IMR-90 (cell line): ENCODE data around the gene DCAF17. TPM values are rescaled to one million over a fixed set of nuclear protein-coding genes. Genes with fewer than 3 reads are reported as not detected.

Experiments used
- ATAC-seq: fragments of 200-7000 bp; cut with Tn5 transposase; 2 replicates; pipeline ENCODE4 v1.9.1; 2020; ENCODE audit warnings: low read depth, mild to moderate bottlenecking, moderate library complexity
- BruUV-seq: library from RNA; stranded (reverse); fragments of 400-500 nt; replicated peaks from 2 replicates; lab custom pipeline; 2021; lab: Mats Ljungman, UMichigan
- CTCF ChIA-PET: fragments of 300-600 bp; formaldehyde crosslinking; extraction: SDS; loops from one replicate; lab custom pipeline; 2021; ENCODE audit warnings: antibody characterized with exemption; lab: Yijun Ruan, JAX
- POLR2A ChIA-PET: fragments of 300-600 bp; sonication (Branson Sonifier 250); formaldehyde crosslinking; loops from one replicate; lab custom pipeline; 2022; ENCODE audit warnings: antibody characterized with exemption; ENCODE audit not compliant: unreplicated experiment; lab: Charles Lee
- DNase-seq: peaks from one replicate; pipeline ENCODE4 v3.0.0; 2013
- H2AFZ ChIP-seq: replicated peaks from 2 replicates; pipeline ENCODE3; 2013; ENCODE audit warnings: low read length, mild to moderate bottlenecking; ENCODE audit not compliant: poor library complexity
- H2AK5ac ChIP-seq: 2 replicates; pipeline ENCODE4 v1.6.1; 2013; ENCODE audit warnings: low read depth, low read length, inconsistent platforms
- H2AK9ac ChIP-seq: replicated peaks from 2 replicates; pipeline ENCODE3; 2013; ENCODE audit warnings: mild to moderate bottlenecking, low read depth, low read length, moderate library complexity; ENCODE audit not compliant: poor library complexity
- H2BK120ac ChIP-seq: 2 replicates; pipeline ENCODE4 v1.6.1; 2013; ENCODE audit warnings: low read depth, low read length, inconsistent platforms
- H2BK15ac ChIP-seq: 3 replicates; pipeline ENCODE4 v1.6.1; 2013; ENCODE audit warnings: low read depth, low read length, inconsistent platforms
- H2BK20ac ChIP-seq: 2 replicates; pipeline ENCODE4 v1.6.1; 2013; ENCODE audit warnings: low read depth, mild to moderate bottlenecking, inconsistent platforms, low read length, moderate library complexity
- H2BK5ac ChIP-seq: 2 replicates; pipeline ENCODE4 v1.6.1; 2013; ENCODE audit warnings: mild to moderate bottlenecking, low read depth, low read length, inconsistent platforms; ENCODE audit not compliant: poor library complexity, severe bottlenecking
- H3K14ac ChIP-seq: replicated peaks from 2 replicates; pipeline ENCODE4 v1.6.1; 2013; ENCODE audit warnings: low read depth, low read length, inconsistent platforms
- H3K18ac ChIP-seq: 2 replicates; pipeline ENCODE4 v1.6.1; 2013; ENCODE audit warnings: low read depth, low read length, control low read depth
- H3K23ac ChIP-seq: 2 replicates; pipeline ENCODE4 v1.6.1; 2013; ENCODE audit warnings: low read depth, low read length, inconsistent platforms
- H3K27ac ChIP-seq: 2 replicates; pipeline ENCODE4 v1.5.1; 2013; ENCODE audit warnings: mild to moderate bottlenecking, control low read depth, low read length; ENCODE audit not compliant: insufficient read depth
- H3K27me3 ChIP-seq: 2 replicates; pipeline ENCODE4 v1.6.1; 2013; ENCODE audit warnings: low read length; ENCODE audit not compliant: control insufficient read depth, insufficient read depth
- H3K36me3 ChIP-seq: 2 replicates; pipeline ENCODE4 v1.6.1; 2013; ENCODE audit warnings: low read length, mixed read lengths; ENCODE audit not compliant: control insufficient read depth, insufficient read depth
- H3K4ac ChIP-seq: 2 replicates; pipeline ENCODE4 v1.6.1; 2013; ENCODE audit warnings: low read depth, low read length, inconsistent platforms
- H3K4me1 ChIP-seq: 2 replicates; pipeline ENCODE4 v1.6.1; 2013; ENCODE audit warnings: low read length, mixed read lengths; ENCODE audit not compliant: control insufficient read depth, insufficient read depth
- H3K4me2 ChIP-seq: 2 replicates; pipeline ENCODE4 v1.6.1; 2013; ENCODE audit warnings: low read depth, mild to moderate bottlenecking, control low read depth, low read length, moderate library complexity
- H3K4me3 ChIP-seq: 2 replicates; pipeline ENCODE4 v1.5.1; 2013; ENCODE audit warnings: low read depth, mild to moderate bottlenecking, control low read depth, low read length, moderate library complexity; ENCODE audit not compliant: insufficient read depth
- H3K56ac ChIP-seq: 2 replicates; pipeline ENCODE4 v1.6.1; 2013; ENCODE audit warnings: low read length, inconsistent platforms; ENCODE audit not compliant: insufficient read depth; ENCODE audit errors: extremely low read depth
- H3K79me1 ChIP-seq, 2 experiments: 2 replicates each; pipeline ENCODE4 v1.6.1; 2013; ENCODE audit warnings: low read length in 2 of 2, inconsistent platforms in 1 of 2, low read depth in 1 of 2
- H3K9ac ChIP-seq: 2 replicates; pipeline ENCODE4 v1.6.1; 2013; ENCODE audit warnings: low read depth, low read length, control low read depth
- H3K9me1 ChIP-seq: 2 replicates; pipeline ENCODE4 v1.6.1; 2013; ENCODE audit warnings: low read length, inconsistent platforms; ENCODE audit not compliant: insufficient read depth
- H3K9me3 ChIP-seq: 2 replicates; pipeline ENCODE4 v1.6.1; 2013; ENCODE audit warnings: low read length; ENCODE audit not compliant: control insufficient read depth, insufficient read depth
- H4K20me1 ChIP-seq: 2 replicates; pipeline ENCODE4 v1.6.1; 2013; ENCODE audit warnings: low read length, inconsistent platforms; ENCODE audit not compliant: insufficient read depth
- H4K5ac ChIP-seq: 2 replicates; pipeline ENCODE4 v1.6.1; 2013; ENCODE audit warnings: mild to moderate bottlenecking, low read depth, low read length, control low read depth
- H4K8ac ChIP-seq, 2 experiments: 2 replicates each; pipeline ENCODE4 v1.6.1; 2013; ENCODE audit warnings: low read depth in 2 of 2, low read length in 2 of 2, control low read depth in 1 of 2, inconsistent platforms in 1 of 2
- H4K91ac ChIP-seq: 2 replicates; pipeline ENCODE4 v1.6.1; 2013; ENCODE audit warnings: low read depth, low read length, inconsistent platforms; ENCODE audit not compliant: insufficient read depth
- BHLHE40 ChIP-seq: fragments of 150-350 bp; IDR thresholded peaks from 2 replicates; pipeline ENCODE4 v1.6.1; 2016; ENCODE audit warnings: mild to moderate bottlenecking, low read depth, low read length
- CEBPB ChIP-seq: IDR thresholded peaks from 2 replicates; pipeline ENCODE4 v1.6.1; 2012; ENCODE audit warnings: low read depth, low read length, improper control_type of control experiment
- CHD1 ChIP-seq: IDR thresholded peaks from 2 replicates; pipeline ENCODE4 v1.6.1; 2012; ENCODE audit warnings: low read depth, low read length, improper control_type of control experiment
- CTCF ChIP-seq: conservative IDR thresholded peaks from 2 replicates; pipeline ENCODE4 v1.5.1; 2012; ENCODE audit warnings: mild to moderate bottlenecking, low read depth, low read length, improper control_type of control experiment
- FOS ChIP-seq: fragments of 150-350 bp; IDR thresholded peaks from 2 replicates; pipeline ENCODE4 v1.6.1; 2016; ENCODE audit warnings: low read depth, low read length
- MAFK ChIP-seq: IDR thresholded peaks from 2 replicates; pipeline ENCODE4 v1.6.1; 2012; ENCODE audit warnings: low read depth, low read length, improper control_type of control experiment
- MAZ ChIP-seq: IDR thresholded peaks from 2 replicates; pipeline ENCODE4 v1.6.1; 2012; ENCODE audit warnings: low read depth, mild to moderate bottlenecking, low read length, improper control_type of control experiment, moderate library complexity, borderline replicate concordance
- MXI1 ChIP-seq: IDR thresholded peaks from 2 replicates; pipeline ENCODE4 v1.6.1; 2012; ENCODE audit warnings: low read depth, mild to moderate bottlenecking, low read length, moderate library complexity, borderline replicate concordance
- NFE2L2 ChIP-seq: fragments of 150-350 bp; IDR thresholded peaks from 2 replicates; pipeline ENCODE4 v1.6.1; 2016; ENCODE audit warnings: low read depth, mild to moderate bottlenecking, low read length
- POLR2A ChIP-seq: IDR thresholded peaks from 2 replicates; pipeline ENCODE4 v1.6.1; 2012; ENCODE audit warnings: mild to moderate bottlenecking, low read depth, low read length
- RAD21 ChIP-seq: IDR thresholded peaks from 2 replicates; pipeline ENCODE4 v1.6.1; 2012; ENCODE audit warnings: low read length, improper control_type of control experiment
- RCOR1 ChIP-seq: IDR thresholded peaks from 2 replicates; pipeline ENCODE4 v1.6.1; 2012; ENCODE audit warnings: mild to moderate bottlenecking, low read length, improper control_type of control experiment; ENCODE audit not compliant: insufficient replicate concordance
- RFX5 ChIP-seq: IDR thresholded peaks from 2 replicates; pipeline ENCODE4 v1.8.0; 2012; ENCODE audit warnings: low read depth, mild to moderate bottlenecking, low read length, moderate library complexity
- SMC3 ChIP-seq: fragments of 150-350 bp; IDR thresholded peaks from 2 replicates; pipeline ENCODE4 v1.6.1; 2016; ENCODE audit warnings: low read depth, mild to moderate bottlenecking, antibody characterized with exemption, low read length, moderate library complexity
- USF2 ChIP-seq: fragments of 150-350 bp; IDR thresholded peaks from 2 replicates; pipeline ENCODE4 v1.6.1; 2017; ENCODE audit warnings: mild to moderate bottlenecking, antibody characterized with exemption, low read length, low read depth
- dilution Hi-C: fragments of 300-500 bp; cut with HindIII; formaldehyde crosslinking; loops from one replicate; pipeline ENCODE4 v1.14.3; 2018; ENCODE audit warnings: low sequenced_read_pairs; ENCODE audit not compliant: unreplicated experiment
- in situ Hi-C: fragments of 300-500 bp; cut with MboI; formaldehyde crosslinking; loops from 3 replicates; pipeline ENCODE4 v1.14.3; 2019; ENCODE audit warnings: low sequenced_read_pairs, inconsistent platforms, mixed read lengths
- intact Hi-C: fragments of 100-400 bp; cut with micrococcal nuclease; formaldehyde crosslinking; loops from 2 replicates; pipeline ENCODE4 v1.10.0; 2022
- polyA plus RNA-seq, 3 experiments: library from polyadenylated mRNA; depleted of rRNA; stranded (reverse); fragments of >200 nt; gene quantifications; 2 replicates each; pipeline ENCODE4 v1.2.3, GENCODE V29; 2012; ENCODE audit warnings: low replicate concordance in 1 of 3
- total RNA-seq: library from RNA; depleted of rRNA; stranded (reverse); fragments of >200 nt; gene quantifications from 2 replicates; pipeline ENCODE4 v1.2.3, GENCODE V29; 2012
- TF ChIP-seq, protein P1 (sequence below): fragments of 150-350 bp; IDR thresholded peaks from 2 replicates; pipeline ENCODE4 v1.6.1; 2016; ENCODE audit warnings: low read depth, mild to moderate bottlenecking, low read length, moderate library complexity, borderline replicate concordance

DCAF17 gene
- total and polyA plus RNA-seq, 2 of the 4 experiments (the other 2 are of a cell fraction), result 6.7 to 13.1 TPM

- H3K27ac ChIP-seq, result no peak overlapping the region
- no peaks in the 10 kb centered on the region for H3K9me1 ChIP-seq
- no peak for TF ChIP-seq RFX5
- TF ChIP-seq USF2, result no peak
- no peak for TF ChIP-seq BHLHE40
- TF ChIP-seq CEBPB, result no peak
- no peak for TF ChIP-seq RCOR1
- TF ChIP-seq, protein P1, sequence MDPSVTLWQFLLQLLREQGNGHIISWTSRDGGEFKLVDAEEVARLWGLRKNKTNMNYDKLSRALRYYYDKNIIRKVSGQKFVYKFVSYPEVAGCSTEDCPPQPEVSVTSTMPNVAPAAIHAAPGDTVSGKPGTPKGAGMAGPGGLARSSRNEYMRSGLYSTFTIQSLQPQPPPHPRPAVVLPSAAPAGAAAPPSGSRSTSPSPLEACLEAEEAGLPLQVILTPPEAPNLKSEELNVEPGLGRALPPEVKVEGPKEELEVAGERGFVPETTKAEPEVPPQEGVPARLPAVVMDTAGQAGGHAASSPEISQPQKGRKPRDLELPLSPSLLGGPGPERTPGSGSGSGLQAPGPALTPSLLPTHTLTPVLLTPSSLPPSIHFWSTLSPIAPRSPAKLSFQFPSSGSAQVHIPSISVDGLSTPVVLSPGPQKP, result no peak
- no peak for TF ChIP-seq MXI1
- no peak for TF ChIP-seq CHD1
- TF ChIP-seq CTCF, result no peak
- no peak for TF ChIP-seq SMC3
- TF ChIP-seq NFE2L2, result no peak
- TF ChIP-seq POLR2A, result no peak
- no peak for TF ChIP-seq FOS
- TF ChIP-seq RAD21, result no peak
- no peak for TF ChIP-seq MAZ
- no peak for TF ChIP-seq MAFK
- H3K56ac ChIP-seq, result no peak overlapping the region
- no peaks in the 10 kb centered on the region for H3K79me1 ChIP-seq
- dilution Hi-C loops, result no loop called here
- H4K91ac ChIP-seq, result no peak overlapping the region
- H3K4ac ChIP-seq, result no peak overlapping the region
- no peak for DNase-seq
- H2BK120ac ChIP-seq, result no peak overlapping the region
- no peaks in the 10 kb centered on the region for H3K9me3 ChIP-seq
- H3K14ac ChIP-seq, result no peak overlapping the region
- no peak overlapping the region for H4K5ac ChIP-seq
- no peak overlapping the region for H2AFZ ChIP-seq
- H3K4me3 ChIP-seq, result no peak overlapping the region
- no peak overlapping the region for H4K8ac ChIP-seq
- H3K36me3 ChIP-seq, result peaks cover 10% of the 10 kb centered on the region
- no peak overlapping the region for H3K9ac ChIP-seq
- H2AK9ac ChIP-seq, result no peak overlapping the region
- no peaks in the 10 kb centered on the region for H3K4me1 ChIP-seq
- H4K20me1 ChIP-seq, result no peaks in the 10 kb centered on the region
- no peak overlapping the region for H3K23ac ChIP-seq
- no peak overlapping the region for H2BK20ac ChIP-seq
- in situ Hi-C loops, result no loop called here
- intact Hi-C loops, result no loop called here
- H2BK15ac ChIP-seq, result no peak overlapping the region
- H3K18ac ChIP-seq, result no peak overlapping the region
- no peaks in the 10 kb centered on the region for H3K27me3 ChIP-seq
- no peak overlapping the region for H3K4me2 ChIP-seq
- POLR2A ChIA-PET, result no interaction called here
- no peak overlapping the region for H2AK5ac ChIP-seq
- no TSS peak for BruUV-seq
- no peak for ATAC-seq
- no peak overlapping the region for H2BK5ac ChIP-seq
- CTCF ChIA-PET, result no interaction called here
Measured at GRCh38 chr2:171451074-171451473, 17.0 kb downstream of the DCAF17 start.
